ENCODE measurements around the gene KCNK10.
"Not testable (repeated sequence)": the region's sequence is repeated elsewhere in the genome, so short reads cannot be mapped to it uniquely, and the experiment has no call there.

The KCNK10 gene

DNA sequence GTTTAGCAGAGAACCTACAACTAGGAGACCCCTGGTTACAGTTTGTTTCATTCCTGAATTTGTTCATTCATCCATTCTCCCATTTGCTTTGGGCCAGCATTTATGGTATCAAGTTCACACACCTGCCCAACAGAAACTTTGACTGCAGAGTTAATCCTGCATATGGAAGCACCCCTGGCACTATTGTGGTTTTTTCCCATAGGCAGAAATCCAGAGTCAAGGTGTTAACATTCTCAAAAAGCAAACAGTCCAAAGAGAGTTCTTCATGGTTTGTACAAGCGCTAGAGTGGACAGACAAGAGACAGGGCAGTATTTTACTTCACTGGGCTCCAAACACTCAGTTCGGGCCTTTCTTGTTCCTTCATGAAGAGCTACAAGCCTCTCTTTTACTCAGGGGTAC is 51.9 kb downstream of the KCNK10 start:
- Histone ChIP-seq H3K36me3 (no peaks in the 10 kb centered on the region), H3K4me3 (ENCODE audit: low read depth in 1 of 2, low read length in 1 of 2) (no peak overlapping the region), H3K9me3 (no peaks in the 10 kb centered on the region), H3K27ac (no peak overlapping the region), H3K27me3 (no peaks in the 10 kb centered on the region), H3K4me1 (ENCODE audit: control insufficient read depth in 1 of 2, insufficient read depth in 1 of 2, low read depth in 1 of 2, low read length in 1 of 2) (no peaks in the 10 kb centered on the region)
- no peak for TF ChIP-seq CTCF (IDR thresholded peaks at IDR 0.05)

- Histone ChIP-seq H3K27ac (no peak overlapping the region), H3K36me3 (no peaks in the 10 kb centered on the region), H3K4me3 (ENCODE audit: low read depth in 1 of 2, low read length in 1 of 2) (no peak overlapping the region), H3K27me3 (no peaks in the 10 kb centered on the region), H3K4me1 (ENCODE audit: control insufficient read depth in 1 of 2, insufficient read depth in 1 of 2, low read depth in 1 of 2, low read length in 1 of 2) (no peaks in the 10 kb centered on the region), H3K9me3 (no peaks in the 10 kb centered on the region)
- TF ChIP-seq CTCF (IDR thresholded peaks at IDR 0.05), result no peak
These were observed 52.3 kb downstream of the KCNK10 start for GRCh38 chr14:88270776-88271175.

DNA sequence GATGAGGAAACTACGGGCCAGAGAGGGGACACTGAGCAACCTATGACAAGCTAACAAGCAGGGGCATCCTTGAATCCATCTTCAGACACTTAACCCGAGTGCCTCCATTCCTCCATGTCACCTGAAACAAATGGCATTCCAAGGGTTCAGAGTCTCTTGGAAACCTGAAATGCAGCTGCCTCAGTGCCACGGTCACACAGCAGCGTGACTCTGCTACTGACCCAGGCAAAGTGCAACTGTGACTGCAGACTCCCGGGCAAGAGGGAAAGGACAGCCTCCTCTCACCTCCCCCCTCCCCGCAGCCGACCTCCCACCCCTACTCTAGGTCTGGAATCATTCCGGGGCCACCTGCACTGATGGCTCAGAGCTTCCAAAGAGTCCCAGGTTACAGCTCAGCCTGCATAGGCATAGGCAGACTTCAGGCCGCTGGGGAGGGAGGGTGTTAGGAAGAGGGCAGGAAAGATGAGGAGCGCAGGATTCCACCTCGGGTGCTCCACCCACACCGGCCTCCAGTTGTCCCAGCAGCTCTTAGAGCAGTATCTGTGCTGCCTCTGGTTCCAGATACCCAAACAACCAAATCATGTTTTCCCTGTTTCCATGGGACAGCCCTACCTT is 53.2 kb downstream of the KCNK10 start:
- no peaks in the 10 kb centered on the region for H3K36me3 ChIP-seq
- no peak overlapping the region for H3K27ac ChIP-seq
- TF ChIP-seq CTCF (IDR thresholded peaks at IDR 0.05), result no peak
- H3K4me3 ChIP-seq (ENCODE audit: low read depth in 1 of 2, low read length in 1 of 2), result no peak overlapping the region
- no peaks in the 10 kb centered on the region for H3K4me1 ChIP-seq (ENCODE audit: control insufficient read depth in 1 of 2, insufficient read depth in 1 of 2, low read depth in 1 of 2, low read length in 1 of 2)
- no peaks in the 10 kb centered on the region for H3K27me3 ChIP-seq
- H3K9me3 ChIP-seq, result no peaks in the 10 kb centered on the region

DNA sequence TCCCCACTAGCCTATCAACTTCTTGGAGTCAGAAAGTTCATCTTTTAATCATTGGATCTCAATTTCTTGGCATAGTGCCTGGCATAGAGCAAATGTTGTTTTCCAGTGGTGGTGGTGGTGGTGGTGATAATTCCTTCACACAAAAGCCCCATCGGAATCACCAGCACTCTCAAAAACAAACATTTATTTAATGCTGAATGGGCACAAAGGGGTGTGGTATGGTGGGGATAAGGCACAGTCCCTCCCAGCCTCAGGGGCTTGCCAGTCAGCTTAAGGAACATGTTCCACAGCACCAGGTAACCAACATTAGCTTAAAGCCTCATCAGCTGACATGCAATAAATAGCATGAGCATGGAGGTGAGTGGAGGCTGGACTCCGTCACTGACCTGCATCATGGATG is 56.6 kb downstream of the KCNK10 start:
- Histone ChIP-seq H3K36me3 (no peaks in the 10 kb centered on the region), H3K4me1 (ENCODE audit: control insufficient read depth in 1 of 2, insufficient read depth in 1 of 2, low read depth in 1 of 2, low read length in 1 of 2) (no peaks in the 10 kb centered on the region), H3K9me3 (no peaks in the 10 kb centered on the region), H3K4me3 (ENCODE audit: low read depth in 1 of 2, low read length in 1 of 2) (no peak overlapping the region), H3K27ac (no peak overlapping the region), H3K27me3 (no peaks in the 10 kb centered on the region)
- no peak for TF ChIP-seq CTCF (IDR thresholded peaks at IDR 0.05)

DNA sequence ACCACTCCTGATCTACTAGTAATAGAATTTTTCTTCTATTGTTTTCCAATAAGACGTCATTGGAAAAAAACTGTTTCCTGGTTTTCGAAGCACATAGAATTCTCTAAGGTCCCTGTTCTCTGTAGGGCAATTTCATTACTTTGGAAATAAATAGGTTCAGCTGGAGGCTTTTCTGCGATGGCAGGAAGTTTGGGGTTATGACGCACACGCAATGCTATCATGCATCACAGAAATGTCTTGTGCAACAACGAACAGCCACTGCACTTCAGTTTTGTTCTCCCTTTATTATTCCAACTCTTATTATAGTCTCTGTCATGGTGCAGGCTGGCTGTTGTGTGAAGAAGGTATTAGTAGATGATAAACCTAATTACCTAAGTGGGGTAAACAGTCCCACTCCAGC is 59.0 kb downstream of the KCNK10 start:
- Histone ChIP-seq H3K36me3 (no peaks in the 10 kb centered on the region), H3K4me3 (ENCODE audit: low read depth in 1 of 2, low read length in 1 of 2) (no peak overlapping the region), H3K27me3 (no peaks in the 10 kb centered on the region), H3K27ac (no peak overlapping the region), H3K9me3 (no peaks in the 10 kb centered on the region), H3K4me1 (ENCODE audit: control insufficient read depth in 1 of 2, insufficient read depth in 1 of 2, low read depth in 1 of 2, low read length in 1 of 2) (no peaks in the 10 kb centered on the region)
- TF ChIP-seq CTCF (IDR thresholded peaks at IDR 0.05), result no peak

DNA sequence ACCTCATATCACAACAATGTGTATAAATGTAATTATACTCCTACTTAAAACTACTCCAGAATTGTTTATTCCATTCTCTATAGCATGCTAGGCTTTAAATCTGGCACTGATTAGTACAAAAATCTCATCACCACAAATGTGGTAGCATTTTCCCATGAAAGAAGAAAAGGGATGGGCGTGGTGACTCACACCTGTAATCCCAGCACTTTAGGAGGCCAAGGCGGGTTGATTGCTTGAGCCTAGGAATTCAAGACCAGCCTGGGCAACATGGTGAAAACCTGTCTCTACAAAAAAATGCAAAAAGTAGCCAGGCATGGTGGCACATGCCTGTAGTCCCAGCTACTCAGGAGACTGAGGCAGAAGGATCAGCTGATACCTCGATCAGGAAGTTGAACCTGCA is 61.8 kb downstream of the KCNK10 start:
- H3K4me1 ChIP-seq (ENCODE audit: control insufficient read depth in 1 of 2, insufficient read depth in 1 of 2, low read depth in 1 of 2, low read length in 1 of 2); H3K27me3 ChIP-seq; H3K9me3 ChIP-seq; H3K4me3 ChIP-seq (ENCODE audit: low read depth in 1 of 2, low read length in 1 of 2); H3K27ac ChIP-seq; H3K36me3 ChIP-seq: not testable (repeated sequence)

Data from neutrophil (primary cell).